RWPE1 (cell line): ENCODE data around the gene VAMP7.

Source experiments
- CTCF ChIA-PET: fragments of 350-600 bp; sonication (Branson Sonifier 250); formaldehyde crosslinking; extraction: SDS; loops from one replicate; lab custom pipeline; 2021; lab: Yijun Ruan, JAX
- POLR2A ChIA-PET: fragments of 400-600 bp; formaldehyde crosslinking; extraction: SDS; loops from one replicate; lab custom pipeline; 2020; ENCODE audit warnings: antibody characterized with exemption; ENCODE audit not compliant: low non-redundant PET; lab: Yijun Ruan, JAX
- DNase-seq: peaks from one replicate; pipeline ENCODE4 v3.0.0; 2012; ENCODE audit warnings: low spot score
- H3K27ac ChIP-seq: fragments of 450-650 bp; 2 replicates; pipeline ENCODE4 v1.5.1; 2017
- CTCF ChIP-seq: fragments of 450-650 bp; conservative IDR thresholded peaks from 2 replicates; pipeline ENCODE4 v1.5.1; 2017; ENCODE audit warnings: low read depth, mild to moderate bottlenecking

VAMP7 gene

GRCh38 chrX:155880586-155881157 lies 473 bp upstream of the VAMP7 start:
- DNase-seq: no peak
- POLR2A ChIA-PET: no interaction called here
- CTCF ChIA-PET: no interaction called here
- no peak overlapping the region for H3K27ac ChIP-seq
- no peak for TF ChIP-seq CTCF

- DNase-seq: no peak
- CTCF ChIA-PET: no interaction called here
- TF ChIP-seq CTCF: no peak
- POLR2A ChIA-PET: no interaction called here
- no peak overlapping the region for H3K27ac ChIP-seq
These were observed 5.3 kb downstream of the VAMP7 start for GRCh38 chrX:155886409-155886808.

- DNase-seq: peak; percentile 6
- no peak for TF ChIP-seq CTCF
- H3K27ac ChIP-seq: no peak overlapping the region
- ChIA-PET POLR2A (no interaction called here), CTCF (no interaction called here)
These were observed 7.0 kb downstream of the VAMP7 start for GRCh38 chrX:155888139-155888538.

GRCh38 chrX:155889328-155889727 lies 8.2 kb downstream of the VAMP7 start:
- H3K27ac ChIP-seq: no peak overlapping the region
- POLR2A ChIA-PET: no interaction called here
- CTCF ChIA-PET: no interaction called here
- no peak for TF ChIP-seq CTCF
- no peak for DNase-seq

GRCh38 chrX:155891446-155892210 lies 10.5 kb downstream of the VAMP7 start:
- CTCF ChIA-PET: no interaction called here
- POLR2A ChIA-PET: no interaction called here
- no peak for DNase-seq
- H3K27ac ChIP-seq: no peak overlapping the region
- no peak for TF ChIP-seq CTCF

GRCh38 chrX:155893521-155893920 lies 12.4 kb downstream of the VAMP7 start:
- ChIA-PET CTCF (no interaction called here), POLR2A (no interaction called here)
- DNase-seq: no peak

More at GRCh38 chrX:155893521-155893920, 12.4 kb downstream of the VAMP7 start:
- TF ChIP-seq CTCF: no peak
- H3K27ac ChIP-seq: no peak overlapping the region
